ENCODE results near the gene SDC4.
A peak's percentile ranks its signal among the peaks of the same experiment; 100 is the strongest.

SDC4 gene

GRCh38 chr20:45309075-45309474 is 39.1 kb downstream of the SDC4 start:
- DNase-seq (ENCODE audit: extremely low read depth, low read depth), result no peak

GRCh38 chr20:45308117-45308778 is 40.0 kb downstream of the SDC4 start, which contains the start of gene MATN4:
MATN4 (minus strand) TSS chr20:45308299; CDS start chr20:45305582, 2,717 bp downstream.
- TF ChIP-seq CTCF (IDR thresholded peaks at IDR 0.05; ENCODE audit: low read depth, low read length), result no peak; the same call in 1 of the 2 replicates
- DNase-seq (ENCODE audit: extremely low read depth, low read depth), result no peak

More at GRCh38 chr20:45309075-45309474, 39.1 kb downstream of the SDC4 start:
- TF ChIP-seq CTCF (IDR thresholded peaks at IDR 0.05; ENCODE audit: low read depth, low read length), result no peak

- DNase-seq (ENCODE audit: extremely low read depth, low read depth), result no peak
- no peak for TF ChIP-seq CTCF (IDR thresholded peaks at IDR 0.05; ENCODE audit: low read depth, low read length)
Measured at GRCh38 chr20:45307076-45307640, 41.1 kb downstream of the SDC4 start.

GRCh38 chr20:45306431-45306982 is 41.7 kb downstream of the SDC4 start, which contains the start of gene RBPJL:
RBPJL (plus strand) TSS chr20:45306840; CDS start chr20:45306923, 83 bp downstream.
- TF ChIP-seq CTCF (IDR thresholded peaks at IDR 0.05; ENCODE audit: low read depth, low read length), result peak; percentile 84
- DNase-seq (ENCODE audit: extremely low read depth, low read depth), result no peak

GRCh38 chr20:45305262-45305661 is 43.0 kb downstream of the SDC4 start:
- no peak for TF ChIP-seq CTCF (IDR thresholded peaks at IDR 0.05; ENCODE audit: low read depth, low read length)

GRCh38 chr20:45304464-45304999 is 43.7 kb downstream of the SDC4 start:
- no peak for TF ChIP-seq CTCF (IDR thresholded peaks at IDR 0.05; ENCODE audit: low read depth, low read length)
- no peak for DNase-seq (ENCODE audit: extremely low read depth, low read depth)

More at GRCh38 chr20:45305262-45305661, 43.0 kb downstream of the SDC4 start:
- no peak for DNase-seq (ENCODE audit: extremely low read depth, low read depth)

All from AG09319 (cell line).